K562 (cell line): ENCODE data around the gene PIP5K1B. TPM values are rescaled to one million over a fixed set of nuclear protein-coding genes. Genes with fewer than 3 reads are reported as not detected.

Experiments
- ATAC-seq: fragments of 200-7000 bp; cut with Tn5 transposase; 3 replicates; pipeline ENCODE4 v1.9.1; 2020; ENCODE audit warnings: moderate library complexity
- BruUV-seq: library from RNA; stranded (reverse); fragments of 400-500 nt; replicated peaks from 2 replicates; lab custom pipeline; 2021; lab: Mats Ljungman, UMichigan
- CTCF ChIA-PET: fragments of 300-600 bp; formaldehyde crosslinking; extraction: SDS; loops from one replicate; lab custom pipeline; 2021; ENCODE audit warnings: low intra/inter-chr PET ratio; lab: Yijun Ruan, JAX
- POLR2A ChIA-PET: fragments of 300-600, 350-650 bp; sonication (Branson Sonifier 250); formaldehyde crosslinking; extraction: SDS; loops from one replicate; lab custom pipeline; 2021; ENCODE audit warnings: antibody characterized with exemption, inconsistent platforms; lab: Yijun Ruan, JAX
- DNase-seq, 4 experiments: peaks; one replicate each; pipeline versions ENCODE4 v3.0.0 to v3.0.0-alpha.2; 2011 to 2018; ENCODE audit warnings: low spot score in 3 of 4, mixed read lengths in 3 of 4; ENCODE audit errors: extremely low read depth in 1 of 4
- FAIRE-seq: peaks from 2 replicates; lab custom pipeline; 2011; peaks lifted over from hg19 to GRCh38; lab: Jason Lieb, UNC
- H2AFZ ChIP-seq: 2 replicates; pipeline ENCODE4 v1.6.0; 2011; ENCODE audit warnings: low read depth, low read length, control low read depth, inconsistent platforms
- H3K27ac ChIP-seq: fragments of 200-600 bp; 3 replicates; pipeline ENCODE4 v1.8.0; 2011; ENCODE audit warnings: low read depth, mild to moderate bottlenecking, control low read depth, inconsistent platforms, low read length, moderate library complexity, mixed read lengths; ENCODE audit errors: extremely low read depth
- H3K27me3 ChIP-seq, 2 experiments: fragments of 300-600 bp in 1 of 2; 2 replicates in 1 of 2; 3 replicates in 1 of 2; pipeline versions ENCODE4 v1.6.0 to v1.8.0; 2011; ENCODE audit warnings: inconsistent platforms in 2 of 2, low read length in 2 of 2, mild to moderate bottlenecking in 1 of 2, mixed read lengths in 1 of 2, moderate library complexity in 1 of 2; ENCODE audit not compliant: control insufficient read depth in 2 of 2, insufficient read depth in 2 of 2
- H3K36me3 ChIP-seq: fragments of 300-600 bp; 3 replicates; pipeline ENCODE4 v1.8.0; 2011; ENCODE audit warnings: mild to moderate bottlenecking, low read length, inconsistent platforms; ENCODE audit not compliant: control insufficient read depth, insufficient read depth
- H3K4me1 ChIP-seq, 2 experiments: fragments of 200-600 bp in 1 of 2; replicated peaks in 1 of 2; 2 replicates in 1 of 2; 3 replicates in 1 of 2; pipeline versions ENCODE4 v1.5.1 to v1.8.0; 2011; ENCODE audit warnings: inconsistent platforms in 2 of 2, low read length in 2 of 2, mild to moderate bottlenecking in 1 of 2, mixed read lengths in 1 of 2, moderate library complexity in 1 of 2; ENCODE audit not compliant: control insufficient read depth in 2 of 2, insufficient read depth in 2 of 2
- H3K4me2 ChIP-seq: 2 replicates; pipeline ENCODE4 v1.6.1; 2011; ENCODE audit warnings: low read length, control low read depth, inconsistent platforms, mixed read lengths; ENCODE audit not compliant: insufficient read depth
- H3K4me3 ChIP-seq: fragments of 200-600 bp; sonication (generic), shearing (Covaris generic); 2 replicates; pipeline ENCODE4 v1.5.1; 2016; ENCODE audit warnings: control low read depth, inconsistent platforms
- H3K79me2 ChIP-seq: fragments of 200-600 bp; 3 replicates; pipeline ENCODE4 v1.8.0; 2011; ENCODE audit warnings: low read length, inconsistent platforms; ENCODE audit not compliant: control insufficient read depth, insufficient read depth
- H3K9ac ChIP-seq, 2 experiments: 2 replicates each; pipeline versions ENCODE4 v1.6.0 to v1.6.1; 2011; ENCODE audit warnings: low read depth in 2 of 2, low read length in 2 of 2, control low read depth in 1 of 2, inconsistent platforms in 1 of 2, mild to moderate bottlenecking in 1 of 2, mixed read lengths in 1 of 2; ENCODE audit not compliant: insufficient read depth in 1 of 2
- H3K9me1 ChIP-seq: one replicate; pipeline ENCODE4 v1.6.0; 2011; ENCODE audit warnings: inconsistent platforms, mild to moderate bottlenecking, low read length, moderate library complexity; ENCODE audit not compliant: control insufficient read depth, insufficient read depth
- H3K9me3 ChIP-seq: replicated peaks from 2 replicates; pipeline ENCODE4 v1.5.1; 2011; ENCODE audit warnings: low read depth, low read length, inconsistent platforms; ENCODE audit not compliant: control insufficient read depth, insufficient read depth
- H4K20me1 ChIP-seq: replicated peaks from 2 replicates; pipeline ENCODE4 v1.6.1; 2011; ENCODE audit warnings: low read length, inconsistent platforms, mixed read lengths; ENCODE audit not compliant: control insufficient read depth, insufficient read depth
- ETV1 ChIP-seq: fragments of 450-650 bp; conservative IDR thresholded peaks from 2 replicates; pipeline ENCODE4 v1.6.1; 2016; ENCODE audit warnings: missing genetic modification characterization, control low read depth, low read depth, missing compliant biosample characterization
- FOXJ3 ChIP-seq: sonication (generic); formaldehyde crosslinking; IDR thresholded peaks from 2 replicates; pipeline ENCODE4 v1.4.0; 2020; ENCODE audit warnings: mild to moderate bottlenecking, missing genetic modification reagents
- KLF1 ChIP-seq: fragments of 450-650 bp; IDR thresholded peaks from 2 replicates; pipeline ENCODE4 v1.6.1; 2016; ENCODE audit warnings: missing genetic modification characterization, missing compliant biosample characterization
- RAD51 ChIP-seq: fragments of 450-650 bp; IDR thresholded peaks from 2 replicates; pipeline ENCODE4 v1.7.1; 2016; ENCODE audit warnings: low read depth, mild to moderate bottlenecking, borderline replicate concordance
- RBM17 ChIP-seq: fragments of 200-400 bp; formaldehyde crosslinking; IDR thresholded peaks from 2 replicates; pipeline ENCODE4 v1.6.1; 2017; ENCODE audit warnings: low read depth, mild to moderate bottlenecking, low read length, borderline replicate concordance
- SRSF9 ChIP-seq: fragments of 200-400 bp; formaldehyde crosslinking; IDR thresholded peaks from 2 replicates; pipeline ENCODE4 v1.6.1; 2017; ENCODE audit warnings: low read depth, low read length, borderline replicate concordance
- TEAD4 ChIP-seq, 2 experiments: sonication (generic) in 1 of 2; formaldehyde crosslinking in 1 of 2; IDR thresholded peaks; 2 replicates each; pipeline versions ENCODE4 v1.6.1 to v1.8.0; 2012 to 2022; ENCODE audit warnings: borderline replicate concordance in 1 of 2, inconsistent platforms in 1 of 2, low read length in 1 of 2, mild to moderate bottlenecking in 1 of 2, missing genetic modification reagents in 1 of 2
- TOE1 ChIP-seq, 2 experiments: fragments of 450-650 bp in 1 of 2; sonication (generic) in 1 of 2; formaldehyde crosslinking in 1 of 2; IDR thresholded peaks; 2 replicates each; pipeline versions ENCODE4 v1.7.1 to v1.8.0; 2016 to 2022; ENCODE audit warnings: borderline replicate concordance in 2 of 2, mild to moderate bottlenecking in 2 of 2, antibody characterized with exemption in 1 of 2, inconsistent platforms in 1 of 2, low read depth in 1 of 2, missing genetic modification reagents in 1 of 2, moderate library complexity in 1 of 2
- ZNF165 ChIP-seq: fragments of 250-450 bp; sonication (Bioruptor Pico); IDR thresholded peaks from 2 replicates; pipeline ENCODE4 v1.4.0; 2020; ENCODE audit warnings: borderline replicate concordance
- WGBS: fragments of 100-300 bp; shearing (Covaris generic); methylation state at CpG from one replicate; pipeline ENCODE4 v1.1.6; 2016; ENCODE audit warnings: low coverage, mixed read lengths; ENCODE audit not compliant: insufficient coverage; ENCODE audit errors: missing lambda C conversion rate; 5-methylcytosine and 5-hydroxymethylcytosine counted together
- in situ Hi-C: fragments of 300-500 bp; cut with MboI; formaldehyde crosslinking; loops from 4 replicates; pipeline ENCODE4 v1.15.0; 2018; ENCODE audit warnings: inconsistent platforms, mixed read lengths
- intact Hi-C: fragments of 100-400 bp; cut with micrococcal nuclease; formaldehyde crosslinking; loops from 2 replicates; pipeline ENCODE4 v1.14.2; 2022
- polyA plus RNA-seq, 8 experiments: library from polyadenylated mRNA; depleted of rRNA in 4 of 8; stranded (reverse) in 5 of 8; unstranded in 3 of 8; fragments of >200 nt; fragmentation: Nextera tagmentation in 2 of 8; fragmentation: Illumina TruSeq in 1 of 8; extraction: Ambion mirVana in 2 of 8; extraction: Trizol in 1 of 8; gene quantifications; 2 replicates each; pipeline versions ENCODE4 v1.2.1 to v1.2.3, GENCODE V29; 2011 to 2014; ENCODE audit warnings: inconsistent platforms in 1 of 8, missing spikeins in 1 of 8
- total RNA-seq, 7 experiments: library from RNA; depleted of rRNA in 6 of 7; stranded (reverse); fragments of >200 nt in 6 of 7; fragmentation: Illumina TruSeq in 2 of 7; extraction: Trizol in 2 of 7; gene quantifications; 2 replicates each; pipeline versions ENCODE4 v1.2.1 to v1.2.3, GENCODE V29; 2011 to 2021; ENCODE audit warnings: low replicate concordance in 1 of 7
- TF ChIP-seq, protein P1 (sequence below): sonication (generic); formaldehyde crosslinking; IDR thresholded peaks from 2 replicates; pipeline ENCODE4 v1.5.0; 2020; ENCODE audit warnings: missing genetic modification reagents
- TF ChIP-seq, protein P2 (sequence below): fragments of 450-650 bp; formaldehyde crosslinking; IDR thresholded peaks from 2 replicates; pipeline ENCODE4 v1.4.0; 2020; ENCODE audit warnings: mild to moderate bottlenecking, mixed read lengths

The PIP5K1B gene
- total and polyA plus RNA-seq, 9 of the 15 experiments (the other 6 are each of a cell fraction or from before 2014, with no cell fraction given), result 3.1 to 12.9 (median 7.4) TPM

DNA sequence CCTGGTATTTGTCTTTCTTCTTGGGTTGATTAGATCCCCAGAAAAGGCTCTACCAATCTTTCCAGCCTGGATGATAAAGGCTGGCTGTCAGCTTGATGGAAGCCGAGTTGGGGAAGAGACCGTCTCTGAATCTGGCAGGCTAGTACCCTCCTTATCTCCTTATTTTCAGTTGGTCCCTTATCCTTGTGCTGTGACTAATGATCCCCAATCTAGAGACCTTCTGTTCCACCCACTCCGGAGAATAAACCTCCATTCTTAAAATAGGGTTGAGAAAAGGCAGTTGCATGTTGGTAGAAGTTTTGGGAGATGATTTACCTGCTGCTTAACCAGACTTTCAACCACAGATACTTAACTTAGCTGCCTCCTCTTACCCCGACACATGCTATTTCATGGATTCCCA, 256.5 kb downstream of the PIP5K1B start (continued):
- no peak for TF ChIP-seq RBM17
- peak; percentile 63; the same call in 1 of the 2 replicates for TF ChIP-seq TEAD4 (IDR thresholded peaks at IDR 0.05; ENCODE audit: low read length)
- TF ChIP-seq TEAD4 (CRISPR knock-in tag; IDR thresholded peaks at IDR 0.05; ENCODE audit: borderline replicate concordance), result no peak
- no peak for TF ChIP-seq SRSF9
- no peak for TF ChIP-seq KLF1 (tag)
- TF ChIP-seq FOXJ3, result no peak

DNA sequence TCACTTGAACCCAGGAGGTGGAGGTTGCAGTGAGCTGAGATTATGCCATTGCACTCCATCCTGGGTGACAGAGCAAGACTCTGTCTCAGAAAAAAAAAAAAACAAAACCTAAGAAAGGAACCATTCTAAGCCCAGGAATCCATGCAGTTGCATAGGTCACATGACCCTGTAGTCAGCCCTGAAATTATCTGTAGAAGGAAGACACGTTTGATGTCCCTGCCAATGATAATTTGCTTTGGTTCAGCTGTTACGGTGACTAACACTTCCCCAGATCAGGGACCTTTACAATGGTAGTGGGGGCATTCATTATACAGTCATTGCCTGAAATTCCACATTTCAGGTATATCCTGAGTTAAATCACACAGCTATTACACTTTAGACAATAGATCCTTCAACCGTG, 258.4 kb downstream of the PIP5K1B start:
- no peak overlapping the region for H3K4me2 ChIP-seq
- peaks cover 5 to 9% of the 10 kb centered on the region in 2 experiments; a peak in 2 of 5 replicates for H3K4me1 ChIP-seq
- DNase-seq, result no peak
- in situ Hi-C loops, result no loop called here
- no peaks in the 10 kb centered on the region for H3K79me2 ChIP-seq
- H3K36me3 ChIP-seq, result no peaks in the 10 kb centered on the region
- no peaks in the 10 kb centered on the region for H4K20me1 ChIP-seq
- no peak overlapping the region for H3K27ac ChIP-seq
- no peak overlapping the region for H2AFZ ChIP-seq
- H3K9me1 ChIP-seq, result no peaks in the 10 kb centered on the region
- H3K27me3 ChIP-seq, result no peaks in the 10 kb centered on the region
- POLR2A ChIA-PET, result interaction anchor here (1.5 to 1.8 kb wide), 2 partner anchors 10 to 13 kb away, joined by 4 to 7 read pairs; no protein-coding TSS in a partner anchor
- H3K4me3 ChIP-seq, result no peak overlapping the region
- no peak for TF ChIP-seq ETV1 (tag)
- peak; percentile 57 for TF ChIP-seq RAD51
- 0 out of 2 replicates have a peak, but pooled peaks have one; percentile 61 for TF ChIP-seq TOE1 (IDR thresholded peaks at IDR 0.05; ENCODE audit: borderline replicate concordance)
- TF ChIP-seq TOE1 (CRISPR knock-in tag; IDR thresholded peaks at IDR 0.05; ENCODE audit: borderline replicate concordance, low read depth), result no peak
- TF ChIP-seq, protein P1, sequence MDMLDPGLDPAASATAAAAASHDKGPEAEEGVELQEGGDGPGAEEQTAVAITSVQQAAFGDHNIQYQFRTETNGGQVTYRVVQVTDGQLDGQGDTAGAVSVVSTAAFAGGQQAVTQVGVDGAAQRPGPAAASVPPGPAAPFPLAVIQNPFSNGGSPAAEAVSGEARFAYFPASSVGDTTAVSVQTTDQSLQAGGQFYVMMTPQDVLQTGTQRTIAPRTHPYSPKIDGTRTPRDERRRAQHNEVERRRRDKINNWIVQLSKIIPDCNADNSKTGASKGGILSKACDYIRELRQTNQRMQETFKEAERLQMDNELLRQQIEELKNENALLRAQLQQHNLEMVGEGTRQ (CRISPR knock-in tag), result peak; percentile 32; the same call in 1 of the 2 replicates
- TF ChIP-seq, protein P2, sequence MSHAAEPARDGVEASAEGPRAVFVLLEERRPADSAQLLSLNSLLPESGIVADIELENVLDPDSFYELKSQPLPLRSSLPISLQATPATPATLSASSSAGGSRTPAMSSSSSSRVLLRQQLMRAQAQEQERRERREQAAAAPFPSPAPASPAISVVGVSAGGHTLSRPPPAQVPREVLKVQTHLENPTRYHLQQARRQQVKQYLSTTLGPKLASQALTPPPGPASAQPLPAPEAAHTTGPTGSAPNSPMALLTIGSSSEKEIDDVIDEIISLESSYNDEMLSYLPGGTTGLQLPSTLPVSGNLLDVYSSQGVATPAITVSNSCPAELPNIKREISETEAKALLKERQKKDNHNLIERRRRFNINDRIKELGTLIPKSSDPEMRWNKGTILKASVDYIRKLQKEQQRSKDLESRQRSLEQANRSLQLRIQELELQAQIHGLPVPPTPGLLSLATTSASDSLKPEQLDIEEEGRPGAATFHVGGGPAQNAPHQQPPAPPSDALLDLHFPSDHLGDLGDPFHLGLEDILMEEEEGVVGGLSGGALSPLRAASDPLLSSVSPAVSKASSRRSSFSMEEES (CRISPR knock-in tag), result peak; percentile 88
- no peak for TF ChIP-seq ZNF165
- TF ChIP-seq, all 486 proteins: peak for 4
- FAIRE-seq, result no peak
- 47% methylated on average over 3 of the region's 3 CpGs for WGBS
- ATAC-seq, result no peak
- intact Hi-C loops, result no loop called here
- Histone ChIP-seq H3K9ac (no peak overlapping the region), H3K9me3 (no peaks in the 10 kb centered on the region; the same call in 1 of the 2 replicates)
- CTCF ChIA-PET, result no interaction called here
- no TSS peak for BruUV-seq
